PC-3 (cell line): ENCODE data around the gene C22orf39. TPM values are rescaled to one million over a fixed set of nuclear protein-coding genes. Genes with fewer than 3 reads are reported as not detected.

Experiments
- ATAC-seq: fragments of 200-7000 bp; cut with Tn5 transposase; 2 replicates; pipeline ENCODE4 v1.9.1; 2020; ENCODE audit warnings: mild to moderate bottlenecking, moderate library complexity
- BruUV-seq: library from RNA; stranded (reverse); fragments of 400-500 nt; replicated peaks from 2 replicates; lab custom pipeline; 2021; lab: Mats Ljungman, UMichigan
- CTCF ChIA-PET: fragments of 300-600 bp; sonication (Branson Sonifier 250); formaldehyde crosslinking; loops from one replicate; lab custom pipeline; 2022; ENCODE audit warnings: antibody characterized with exemption; lab: Charles Lee
- POLR2A ChIA-PET: fragments of 300-600 bp; sonication (Branson Sonifier 250); formaldehyde crosslinking; loops from one replicate; lab custom pipeline; 2022; ENCODE audit warnings: antibody characterized with exemption; ENCODE audit not compliant: unreplicated experiment; lab: Charles Lee
- DNase-seq: peaks from one replicate; pipeline ENCODE4 v3.0.0-alpha.2; 2015
- H2AFZ ChIP-seq: fragments of 300-600 bp; sonication (generic); 2 replicates; pipeline ENCODE4 v1.6.0; 2016; ENCODE audit warnings: antibody characterized with exemption, low read length
- H3F3A ChIP-seq: fragments of 300-600 bp; sonication (generic); one replicate; pipeline ENCODE4 v1.6.0; 2017; ENCODE audit warnings: antibody characterized with exemption, low read length, control low read depth, mild to moderate bottlenecking; ENCODE audit not compliant: unreplicated experiment
- H3K27ac ChIP-seq: fragments of 300-600 bp; sonication (generic); 2 replicates; pipeline ENCODE4 v1.5.1; 2016; ENCODE audit warnings: mild to moderate bottlenecking, low read length
- H3K27me3 ChIP-seq: fragments of 300-600 bp; sonication (generic); 2 replicates; pipeline ENCODE4 v1.6.1; 2016; ENCODE audit warnings: low read length, mixed read lengths
- H3K36me3 ChIP-seq: fragments of 300-600 bp; sonication (generic); 2 replicates; pipeline ENCODE4 v1.6.1; 2016; ENCODE audit warnings: low read depth, mixed run types, low read length, mixed read lengths
- H3K4me1 ChIP-seq: fragments of 300-600 bp; sonication (generic); 2 replicates; pipeline ENCODE4 v1.5.1; 2016; ENCODE audit warnings: low read length; ENCODE audit not compliant: insufficient read depth
- H3K4me2 ChIP-seq: fragments of 300-600 bp; sonication (generic); 2 replicates; pipeline ENCODE4 v1.6.0; 2016; ENCODE audit warnings: low read length
- H3K4me3 ChIP-seq: fragments of 300-600 bp; sonication (generic); 2 replicates; pipeline ENCODE4 v1.5.1; 2016; ENCODE audit warnings: mild to moderate bottlenecking, low read length, mixed read lengths
- H3K79me2 ChIP-seq: fragments of 300-600 bp; sonication (generic); 2 replicates; pipeline ENCODE4 v1.6.1; 2017; ENCODE audit warnings: low read length, mixed read lengths
- H3K9ac ChIP-seq: fragments of 300-600 bp; sonication (generic); 2 replicates; pipeline ENCODE4 v1.6.0; 2016; ENCODE audit warnings: mild to moderate bottlenecking, low read length
- H3K9me2 ChIP-seq: fragments of 300-600 bp; sonication (generic); replicated peaks from 2 replicates; pipeline ENCODE4 v1.6.1; 2016; ENCODE audit warnings: mixed run types, low read length, mixed read lengths
- H3K9me3 ChIP-seq: fragments of 300-600 bp; sonication (generic); 2 replicates; pipeline ENCODE4 v1.6.1; 2016; ENCODE audit warnings: low read length, mixed read lengths
- H4K20me1 ChIP-seq: fragments of 300-600 bp; sonication (generic); 2 replicates; pipeline ENCODE4 v1.6.1; 2016; ENCODE audit warnings: low read length, mixed read lengths
- CTCF ChIP-seq: fragments of 300-600 bp; sonication (generic); conservative IDR thresholded peaks from 2 replicates; pipeline ENCODE4 v1.5.1; 2017; ENCODE audit warnings: antibody characterized with exemption, low read depth, mild to moderate bottlenecking, low read length
- EZH2 ChIP-seq: fragments of 300-600 bp; sonication (generic); IDR thresholded peaks from one replicate; pipeline ENCODE4 v1.6.1; 2017; ENCODE audit warnings: antibody characterized with exemption, mild to moderate bottlenecking, low read length; ENCODE audit not compliant: unreplicated experiment
- EZH2phosphoT487 ChIP-seq: fragments of 300-600 bp; sonication (generic); IDR thresholded peaks from 2 replicates; pipeline ENCODE4 v1.6.1; 2018; ENCODE audit warnings: mild to moderate bottlenecking, antibody characterized with exemption, low read length, borderline replicate concordance
- intact Hi-C: fragments of 100-400 bp; cut with micrococcal nuclease; formaldehyde crosslinking; loops from 2 replicates; pipeline ENCODE4 v1.9.0; 2023
- total RNA-seq: library from RNA; depleted of rRNA; stranded (reverse); fragments of >200 nt; gene quantifications from 2 replicates; pipeline ENCODE4 v1.2.3, GENCODE V29; 2014

Gene C22orf39
- total RNA-seq, 1 experiment from 2014 or later: 25.0 TPM

GRCh38 chr22:19496324-19496630 lies 48.8 kb upstream of the C22orf39 start:
- ChIA-PET POLR2A (no interaction called here), CTCF (interaction anchor here (1.0 kb wide), 1 partner anchor 133 kb away, joined by 23 read pairs; no protein-coding TSS in a partner anchor)
- H4K20me1 ChIP-seq: no peaks in the 10 kb centered on the region
- no peak for TF ChIP-seq CTCF
- no peak for TF ChIP-seq EZH2
- no peak for TF ChIP-seq EZH2phosphoT487
- no peak overlapping the region for H3K27ac ChIP-seq
- no peak overlapping the region for H2AFZ ChIP-seq
- H3F3A ChIP-seq: no peaks in the 10 kb centered on the region
- H3K4me1 ChIP-seq: peaks cover 5% of the 10 kb centered on the region; the same call in 1 of the 2 replicates
- H3K27me3 ChIP-seq: no peaks in the 10 kb centered on the region
- intact Hi-C loops: loop anchor here (1.0 to 10.0 kb wide), 3 partner anchors 75 to 219 kb away; partner anchors contain the start of gene SEPTIN5
- H3K79me2 ChIP-seq: no peaks in the 10 kb centered on the region
- no peak overlapping the region for H3K4me2 ChIP-seq
- no peaks in the 10 kb centered on the region for H3K9me3 ChIP-seq
- H3K9me2 ChIP-seq: no peaks in the 10 kb centered on the region
- peaks cover 15% of the 10 kb centered on the region; the same call in 1 of the 2 replicates for H3K36me3 ChIP-seq
- DNase-seq: no peak
- H3K9ac ChIP-seq: no peak overlapping the region
- no peak for ATAC-seq
- H3K4me3 ChIP-seq: no peak overlapping the region
- no TSS peak for BruUV-seq

- ATAC-seq (no peak), DNase-seq (peak; percentile 22)
- H3F3A ChIP-seq: no peaks in the 10 kb centered on the region
- no TSS peak for BruUV-seq
- no peaks in the 10 kb centered on the region for H4K20me1 ChIP-seq
- H3K4me2 ChIP-seq: no peak overlapping the region
- H3K9ac ChIP-seq: no peak overlapping the region
- ChIA-PET CTCF (interaction anchor here (1.0 kb wide), 1 partner anchor 134 kb away, joined by 23 read pairs; no protein-coding TSS in a partner anchor), POLR2A (no interaction called here)
- H3K4me3 ChIP-seq: no peak overlapping the region
- H3K4me1 ChIP-seq: peaks cover 5% of the 10 kb centered on the region; the same call in 1 of the 2 replicates
- intact Hi-C loops: loop anchor here (1.0 to 10.0 kb wide), 3 partner anchors 75 to 219 kb away; partner anchors contain the start of gene SEPTIN5
- H3K79me2 ChIP-seq: no peaks in the 10 kb centered on the region
- peaks cover 15% of the 10 kb centered on the region; the same call in 1 of the 2 replicates for H3K36me3 ChIP-seq
- TF ChIP-seq EZH2 (no peak), CTCF (peak; percentile 45; the same call in 1 of the 2 replicates)
- H3K27ac ChIP-seq: no peak overlapping the region
- H3K9me2 ChIP-seq: no peaks in the 10 kb centered on the region
- H3K9me3 ChIP-seq: no peaks in the 10 kb centered on the region
- H2AFZ ChIP-seq: no peak overlapping the region
- no peaks in the 10 kb centered on the region for H3K27me3 ChIP-seq
Observed at GRCh38 chr22:19495562-19496323, 48.2 kb upstream of the C22orf39 start.

GRCh38 chr22:19494676-19495173 lies 47.2 kb upstream of the C22orf39 start:
- Histone ChIP-seq H3K9ac (no peak overlapping the region), H2AFZ (no peak overlapping the region), H3K27ac (no peak overlapping the region), H3K4me1 (peaks cover 5% of the 10 kb centered on the region; the same call in 1 of the 2 replicates), H3K4me2 (no peak overlapping the region), H3K27me3 (no peaks in the 10 kb centered on the region), H3K4me3 (no peak overlapping the region), H3K9me3 (no peaks in the 10 kb centered on the region), H3K36me3 (peaks cover 18% of the 10 kb centered on the region), H3K9me2 (no peaks in the 10 kb centered on the region), H3F3A (no peaks in the 10 kb centered on the region), H4K20me1 (no peaks in the 10 kb centered on the region), H3K79me2 (no peaks in the 10 kb centered on the region)
- POLR2A ChIA-PET: no interaction called here
- intact Hi-C loops: loop anchor here (10.0 kb wide), 1 partner anchor 220 kb away; the partner anchor contains the start of gene SEPTIN5
- no peak for ATAC-seq
- CTCF ChIA-PET: no interaction called here
- TF ChIP-seq CTCF (no peak), EZH2phosphoT487 (no peak), EZH2 (no peak)
- DNase-seq: no peak
- no TSS peak for BruUV-seq
